ENCODE measurements around the gene WDR4.
"Not testable (repeated sequence)": the region's sequence is repeated elsewhere in the genome, so short reads cannot be mapped to it uniquely, and the experiment has no call there.

The WDR4 gene

GRCh38 chr21:42878993-42879787 is at the start of gene WDR4:
TSS of gene WDR4 (minus strand) at chr21:42879539. CDS start at chr21:42879495, 44 bp downstream.
- DNase-seq (ENCODE audit: low read depth, low spot score): peak; percentile 97

DNA sequence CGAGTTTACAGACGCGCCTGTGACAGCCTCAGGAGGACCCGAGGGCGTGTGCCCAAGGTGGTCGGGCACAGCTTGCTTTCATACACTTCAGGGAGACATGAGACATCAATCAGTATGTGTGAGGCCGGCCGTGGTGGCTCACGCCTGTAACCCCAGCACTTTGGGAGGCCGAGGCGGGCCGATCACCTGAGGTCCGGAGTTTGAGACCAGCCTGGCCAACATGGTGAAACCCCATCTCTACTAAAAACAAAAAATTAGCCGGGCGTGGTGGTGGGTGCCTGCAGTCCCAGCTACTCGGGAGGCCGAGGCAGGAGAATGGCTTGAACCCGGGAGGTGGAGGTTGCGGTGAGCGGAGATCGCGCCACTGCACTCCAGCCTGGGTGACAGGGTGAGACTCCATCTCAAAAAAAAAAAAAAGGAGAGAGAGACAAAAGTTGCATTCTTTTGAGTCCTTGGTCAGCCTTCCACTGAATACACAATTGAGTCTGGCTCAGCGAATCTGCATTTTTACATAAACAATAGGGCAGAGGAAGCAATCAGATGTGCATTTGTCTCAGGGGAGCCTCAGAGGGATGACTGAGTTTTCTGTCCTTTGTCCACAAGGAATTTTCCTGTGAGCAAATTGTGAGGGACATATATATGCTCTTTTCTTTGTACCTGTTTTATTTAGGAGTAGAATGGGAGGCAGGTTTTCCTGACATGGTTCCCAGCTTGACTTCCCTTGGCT is 48.3 kb upstream of the WDR4 start:
- DNase-seq (ENCODE audit: low read depth, low spot score): not testable (repeated sequence)

DNA sequence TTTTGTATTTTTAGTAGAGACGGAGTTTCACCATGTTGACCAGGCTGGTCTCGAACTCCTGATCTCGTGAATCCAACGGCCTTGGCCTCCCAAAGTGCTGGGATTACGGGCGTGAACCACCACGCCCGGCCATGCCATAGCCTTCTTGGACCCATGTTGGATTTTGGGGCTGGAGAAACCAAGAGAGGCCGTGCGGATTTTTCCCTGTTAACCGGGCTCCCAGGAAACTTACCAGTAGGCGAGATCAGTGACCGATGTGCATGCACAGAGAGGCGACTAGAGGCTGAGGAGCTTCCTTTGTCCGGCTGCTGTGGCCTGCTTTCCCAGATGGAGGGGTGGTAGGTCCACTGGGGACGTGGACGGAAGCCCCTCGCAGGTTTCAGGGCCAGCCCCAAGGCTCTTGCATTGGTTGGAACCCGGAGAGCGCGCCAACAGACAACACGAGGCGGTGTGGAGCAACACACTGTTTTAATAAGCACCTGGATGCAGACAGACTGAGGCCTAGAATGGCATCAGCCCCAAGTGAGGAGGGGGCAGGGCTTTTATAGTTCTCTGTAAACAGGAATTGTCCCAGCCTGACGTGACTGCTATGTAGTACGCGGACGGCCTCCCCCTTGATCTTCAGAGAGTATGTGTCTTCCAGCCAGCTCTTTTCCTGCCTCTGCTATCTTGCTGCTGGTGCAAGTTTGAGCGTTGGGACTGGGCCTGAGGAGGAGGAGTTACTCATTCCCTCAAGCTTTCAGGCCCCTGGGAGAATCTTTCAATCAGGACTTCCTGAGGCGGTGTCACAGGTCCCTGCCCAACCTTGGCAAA is 46.0 kb upstream of the WDR4 start, which contains the start of gene ERVH48-1:
TSS of gene ERVH48-1 (minus strand) at position 517 of the 813 bp plus-strand sequence. CDS start 6,624 bp downstream, outside the sequence.
- no peak for DNase-seq (ENCODE audit: low read depth, low spot score)

DNA sequence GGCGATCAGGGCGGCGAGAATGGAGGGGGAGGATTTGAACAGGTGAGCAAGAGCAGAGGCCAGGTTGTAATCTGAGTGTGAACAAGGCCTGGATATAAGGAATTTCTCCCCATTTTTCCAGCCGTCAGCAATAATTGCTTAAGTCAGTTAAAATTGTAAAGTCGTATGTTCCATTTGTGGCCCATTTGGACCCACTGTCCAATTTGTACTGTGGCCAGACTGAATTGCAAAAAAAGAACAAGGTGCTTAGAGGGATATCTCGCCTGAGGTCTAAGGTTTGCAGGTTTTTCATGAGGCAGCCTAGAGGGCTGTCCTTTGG is 45.1 kb upstream of the WDR4 start:
- DNase-seq (ENCODE audit: low read depth, low spot score): no peak

GRCh38 chr21:42923553-42924432 is 44.5 kb upstream of the WDR4 start:
- DNase-seq (ENCODE audit: low read depth, low spot score): peak; percentile 47

DNA sequence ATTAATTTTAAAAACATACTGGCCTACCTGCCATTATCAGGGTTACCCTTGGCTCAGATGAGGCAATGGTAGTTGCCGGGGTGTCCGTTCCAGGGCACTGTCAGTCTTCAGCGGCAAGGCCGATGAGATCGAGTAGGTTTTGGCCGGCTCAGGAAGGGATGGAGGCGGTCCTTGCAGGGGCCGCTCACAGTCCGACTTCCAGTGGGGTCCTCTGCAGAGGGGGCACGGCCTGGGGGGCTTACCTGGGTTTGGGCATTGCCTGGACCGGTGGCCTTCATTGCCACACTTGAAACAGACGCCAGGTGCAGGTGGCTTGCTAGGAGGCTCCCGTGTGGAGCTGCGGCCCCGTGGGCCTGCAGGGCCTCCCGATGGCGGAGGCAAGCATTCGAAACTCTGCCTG is 43.6 kb upstream of the WDR4 start:
- no peak for DNase-seq (ENCODE audit: low read depth, low spot score)

- DNase-seq (ENCODE audit: low read depth, low spot score): no peak
Observed at GRCh38 chr21:42921927-42922326, 42.6 kb upstream of the WDR4 start.

DNA sequence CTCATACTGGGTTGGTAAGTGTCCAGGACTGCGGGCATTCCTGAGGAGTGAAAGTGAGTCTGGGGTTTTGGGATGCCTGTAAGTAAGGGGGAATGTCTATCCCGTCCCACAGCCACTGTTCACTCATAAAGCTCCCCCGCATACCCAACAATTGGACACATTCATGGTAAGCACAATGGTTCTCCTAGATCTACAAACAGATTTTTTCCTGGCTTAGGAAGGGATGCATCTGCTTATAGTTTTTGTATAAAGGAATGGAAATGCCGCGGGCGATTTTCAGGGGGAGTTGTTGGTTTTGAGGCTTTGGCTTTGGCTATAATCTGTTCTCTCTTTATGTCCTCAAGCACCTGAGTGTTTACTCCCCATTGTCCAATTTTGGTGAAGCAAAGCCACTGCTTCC is 39.0 kb upstream of the WDR4 start:
- no peak for DNase-seq (ENCODE audit: low read depth, low spot score)

GRCh38 chr21:42913476-42913875 is 34.1 kb upstream of the WDR4 start:
- no peak for DNase-seq (ENCODE audit: low read depth, low spot score)

- not testable (repeated sequence) for DNase-seq (ENCODE audit: low read depth, low spot score)
Observed at GRCh38 chr21:42911920-42912319, 32.6 kb upstream of the WDR4 start.

DNA sequence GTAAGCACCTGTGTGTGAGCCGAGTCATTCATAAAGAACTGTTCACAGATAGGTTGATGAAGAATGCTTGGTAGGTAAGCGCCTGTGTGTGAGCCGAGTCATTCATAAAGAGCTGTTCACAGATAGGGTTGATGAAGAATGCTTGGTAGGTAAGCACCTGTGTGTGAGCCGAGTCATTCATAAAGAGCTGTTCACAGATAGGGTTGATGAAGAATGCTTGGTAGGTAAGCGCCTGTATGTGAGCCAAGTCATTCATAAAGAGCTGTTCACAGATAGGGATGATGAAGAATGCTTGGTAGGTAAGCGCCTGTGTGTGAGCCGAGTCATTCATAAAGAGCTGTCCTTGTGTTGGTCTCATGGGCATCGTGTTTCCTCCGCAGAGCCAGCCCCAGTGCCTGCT is 29.1 kb upstream of the WDR4 start:
- DNase-seq (ENCODE audit: low read depth, low spot score): not testable (repeated sequence)

DNA sequence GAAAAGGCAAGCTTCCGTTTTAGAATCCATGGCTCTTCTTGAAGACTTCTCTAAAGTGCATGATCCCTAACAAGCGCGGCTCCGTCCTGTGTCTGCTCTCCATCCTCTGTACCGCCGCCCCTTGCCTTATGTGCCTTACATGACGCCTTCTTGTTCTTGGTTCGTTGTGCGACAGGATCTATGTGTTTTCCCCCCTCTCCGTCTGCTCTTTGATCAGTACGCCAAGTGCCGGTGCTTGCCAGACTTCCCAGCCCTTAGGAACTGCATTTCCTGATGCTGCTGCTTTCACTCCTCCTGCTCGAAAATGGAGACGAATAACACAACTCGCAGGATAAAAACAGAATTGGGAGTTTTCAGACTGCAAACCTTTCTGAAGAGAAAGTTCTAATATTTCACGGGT is 26.9 kb upstream of the WDR4 start:
- no peak for DNase-seq (ENCODE audit: low read depth, low spot score)

DNA sequence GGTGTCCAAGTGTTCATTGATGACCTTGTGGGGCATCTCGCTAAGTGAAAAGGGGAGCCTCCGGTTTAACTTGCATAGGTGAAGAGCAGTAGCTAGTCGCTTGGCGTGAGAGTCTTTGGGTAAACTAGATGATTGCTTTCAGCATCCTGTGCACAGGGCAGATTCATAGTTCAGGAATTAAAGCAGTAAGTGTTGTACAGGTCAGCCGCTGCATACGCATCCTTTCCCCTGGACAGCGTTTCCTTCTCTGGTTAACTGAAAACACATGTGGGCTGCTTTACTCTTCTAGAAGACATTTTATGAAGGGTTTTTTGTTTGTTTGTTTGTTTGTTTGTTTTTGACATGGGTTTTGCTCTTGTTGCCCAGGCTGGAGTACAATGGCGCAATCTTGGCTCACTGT is 25.9 kb upstream of the WDR4 start:
- no peak for DNase-seq (ENCODE audit: low read depth, low spot score)

DNA sequence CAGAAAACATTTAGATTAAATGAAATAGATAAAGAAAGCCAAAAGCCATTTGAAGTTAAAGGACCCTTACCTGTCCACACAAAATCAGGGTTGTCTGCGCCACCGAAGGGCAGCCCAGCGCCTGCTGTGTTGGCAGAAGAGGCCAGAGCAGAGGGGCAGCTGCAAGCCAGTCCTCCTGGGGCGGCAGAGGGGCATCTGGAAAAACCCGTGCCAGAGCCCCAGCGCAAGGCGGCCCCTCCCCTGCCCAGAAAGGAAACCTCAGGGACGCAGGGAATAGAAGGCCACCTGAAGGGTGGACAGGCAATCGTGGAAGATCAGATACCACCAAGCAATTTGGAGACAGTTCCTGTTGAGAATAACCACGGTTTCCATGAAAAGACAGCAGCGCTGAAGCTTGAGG is 24.5 kb upstream of the WDR4 start:
- no peak for DNase-seq (ENCODE audit: low read depth, low spot score)

DNA sequence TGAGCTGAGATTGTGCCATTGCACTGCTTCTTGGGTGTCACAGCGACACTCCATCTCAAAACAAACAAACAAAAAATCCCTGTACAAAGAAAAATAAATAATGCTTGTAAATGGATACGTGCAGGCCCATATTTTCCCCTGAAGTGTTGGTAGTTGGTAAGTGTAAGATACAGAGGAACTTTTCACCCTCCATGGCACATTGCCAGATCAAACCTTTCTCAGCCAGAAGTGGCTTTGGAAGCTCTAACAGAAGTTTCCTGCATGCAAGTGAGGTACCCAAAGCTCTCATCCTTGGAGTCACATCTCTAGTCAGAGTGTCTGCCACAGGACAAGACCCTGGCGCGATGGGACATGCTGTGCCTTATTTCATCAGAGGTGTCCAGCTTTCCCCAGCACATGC is 21.1 kb upstream of the WDR4 start:
- no peak for DNase-seq (ENCODE audit: low read depth, low spot score)

GRCh38 chr21:42892931-42893755 is 13.8 kb upstream of the WDR4 start, which contains the start of gene NDUFV3:
TSS of gene NDUFV3 (plus strand) at chr21:42893309. CDS start at chr21:42893334, 25 bp downstream.
- peak; percentile 100 for DNase-seq (ENCODE audit: low read depth, low spot score)

DNA sequence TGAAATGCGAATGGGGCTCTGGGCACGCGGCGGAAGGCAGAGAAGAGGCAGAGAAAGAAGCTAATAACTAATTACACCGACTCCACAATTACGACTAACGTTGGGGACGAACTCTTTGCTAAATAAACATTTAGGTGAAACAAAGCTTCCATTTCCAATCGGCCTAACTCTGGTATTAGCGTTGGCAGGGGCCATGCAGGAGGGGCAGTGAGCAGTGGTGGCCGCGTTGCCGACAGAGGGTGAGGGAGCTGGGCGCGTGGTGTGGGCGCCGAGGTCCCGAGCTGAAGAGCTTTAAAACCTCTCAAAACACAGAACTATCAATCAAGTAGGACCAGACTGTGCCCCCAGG is 13.2 kb upstream of the WDR4 start:
- DNase-seq (ENCODE audit: low read depth, low spot score): no peak

- DNase-seq (ENCODE audit: low read depth, low spot score): no peak
Observed at GRCh38 chr21:42887326-42887725, 8.0 kb upstream of the WDR4 start.

DNA sequence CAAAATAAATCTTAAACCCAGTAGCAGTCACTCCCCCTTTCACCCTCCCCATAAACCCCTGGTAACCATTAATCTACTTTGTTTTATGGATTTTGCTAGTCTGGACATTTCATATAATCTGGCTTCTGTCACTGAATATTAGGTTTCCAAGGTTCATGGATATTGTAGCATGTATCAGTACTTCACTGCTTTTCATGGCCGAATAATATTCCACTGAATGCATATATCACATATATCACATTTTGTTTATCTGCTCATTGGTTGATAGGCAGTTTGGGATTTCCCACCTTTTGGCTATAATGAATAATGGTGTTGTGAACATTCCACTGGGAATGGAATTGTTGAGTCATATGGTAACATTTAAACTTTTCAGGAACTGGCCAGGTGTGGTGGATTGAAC is 4.6 kb upstream of the WDR4 start:
- DNase-seq (ENCODE audit: low read depth, low spot score): no peak

GRCh38 chr21:42880352-42880751 is 1.0 kb upstream of the WDR4 start:
- no peak for DNase-seq (ENCODE audit: low read depth, low spot score)

- no peak for DNase-seq (ENCODE audit: low read depth, low spot score)
Observed at GRCh38 chr21:42878678-42878992, 704 bp downstream of the WDR4 start.
